ENCODE measurements around the gene ADCY6. TPM values are rescaled to one million over a fixed set of nuclear protein-coding genes. Genes with fewer than 3 reads are reported as not detected.

The ADCY6 gene
- total RNA-seq, 1 experiment from 2014 or later: 48.3 TPM

- Histone ChIP-seq H3K4me1 (replicated peaks; ENCODE audit: insufficient read depth) (no peaks in the 10 kb centered on the region), H3K36me3 (ENCODE audit: low read depth) (no peaks in the 10 kb centered on the region), H3K27me3 (ENCODE audit: insufficient read depth, low read depth) (no peaks in the 10 kb centered on the region), H3K4me2 (no peak overlapping the region), H3K27ac (no peak overlapping the region), H3K9me2 (ENCODE audit: insufficient read depth) (no peaks in the 10 kb centered on the region), H3K4me3 (no peak overlapping the region), H3K9me3 (ENCODE audit: insufficient read depth, low read depth) (no peaks in the 10 kb centered on the region), H3F3A (ENCODE audit: insufficient read depth, low read depth) (no peaks in the 10 kb centered on the region; the same call in 1 of the 2 replicates), H2AFZ (no peak overlapping the region), H4K20me1 (ENCODE audit: insufficient read depth) (no peaks in the 10 kb centered on the region), H3K79me2 (ENCODE audit: low read depth) (no peaks in the 10 kb centered on the region)
- intact Hi-C loops (cut with micrococcal nuclease; ENCODE audit: unreplicated experiment): no loop called here
- DNase-seq: no peak
- no peak for TF ChIP-seq CTCF (conservative IDR thresholded peaks at IDR 0.05)
- TF ChIP-seq EZH2 (IDR thresholded peaks at IDR 0.05; ENCODE audit: low read depth): no peak
- ChIA-PET POLR2A (ENCODE audit: unreplicated experiment) (no interaction called here), CTCF (no interaction called here)
- BruUV-seq (replicated peaks): no TSS peak
These were observed 33.8 kb upstream of the ADCY6 start for GRCh38 chr12:48822711-48823110.

- Histone ChIP-seq H3K36me3 (ENCODE audit: low read depth) (no peaks in the 10 kb centered on the region), H3K27me3 (ENCODE audit: insufficient read depth, low read depth) (no peaks in the 10 kb centered on the region), H3F3A (ENCODE audit: insufficient read depth, low read depth) (no peaks in the 10 kb centered on the region; the same call in 1 of the 2 replicates), H3K4me3 (no peak overlapping the region), H3K9me2 (ENCODE audit: insufficient read depth) (no peaks in the 10 kb centered on the region), H3K27ac (no peak overlapping the region), H3K4me1 (replicated peaks; ENCODE audit: insufficient read depth) (no peaks in the 10 kb centered on the region), H4K20me1 (ENCODE audit: insufficient read depth) (no peaks in the 10 kb centered on the region), H3K4me2 (no peak overlapping the region), H3K79me2 (ENCODE audit: low read depth) (no peaks in the 10 kb centered on the region), H3K9me3 (ENCODE audit: insufficient read depth, low read depth) (no peaks in the 10 kb centered on the region), H2AFZ (no peak overlapping the region)
- no TSS peak for BruUV-seq (replicated peaks)
- intact Hi-C loops (cut with micrococcal nuclease; ENCODE audit: unreplicated experiment): no loop called here
- ChIA-PET POLR2A (ENCODE audit: unreplicated experiment) (no interaction called here), CTCF (no interaction called here)
- no peak for TF ChIP-seq CTCF (conservative IDR thresholded peaks at IDR 0.05)
- no peak for TF ChIP-seq EZH2 (IDR thresholded peaks at IDR 0.05; ENCODE audit: low read depth)
- no peak for DNase-seq
These were observed 33.2 kb upstream of the ADCY6 start for GRCh38 chr12:48822139-48822538.

GRCh38 chr12:48819986-48820725 lies 31.3 kb upstream of the ADCY6 start:
- POLR2A ChIA-PET (ENCODE audit: unreplicated experiment): no interaction called here
- H2AFZ ChIP-seq: no peak overlapping the region
- H3K79me2 ChIP-seq (ENCODE audit: low read depth): no peaks in the 10 kb centered on the region
- no peaks in the 10 kb centered on the region for H3K9me3 ChIP-seq (ENCODE audit: insufficient read depth, low read depth)
- H4K20me1 ChIP-seq (ENCODE audit: insufficient read depth): no peaks in the 10 kb centered on the region
- no peaks in the 10 kb centered on the region for H3K9me2 ChIP-seq (ENCODE audit: insufficient read depth)
- H3K4me2 ChIP-seq: no peak overlapping the region
- no peak for TF ChIP-seq CTCF (conservative IDR thresholded peaks at IDR 0.05)
- TF ChIP-seq EZH2 (IDR thresholded peaks at IDR 0.05; ENCODE audit: low read depth): no peak
- no peaks in the 10 kb centered on the region for H3K36me3 ChIP-seq (ENCODE audit: low read depth)
- intact Hi-C loops (cut with micrococcal nuclease; ENCODE audit: unreplicated experiment): loop anchor here (5.0 kb wide), 2 partner anchors 32 to 177 kb away; partner anchors contain the start of genes DDN and DDX23
- peaks cover 5% of the 10 kb centered on the region; the same call in 1 of the 2 replicates for H3F3A ChIP-seq (ENCODE audit: insufficient read depth, low read depth)
- CTCF ChIA-PET: interaction anchor here (0.5 to 0.6 kb wide), 2 partner anchors 32 to 71 kb away, joined by 3 to 4 read pairs; partner anchors contain the start of gene DDX23
- no peak overlapping the region for H3K27ac ChIP-seq
- no peak overlapping the region for H3K4me3 ChIP-seq
- DNase-seq: no peak
- H3K27me3 ChIP-seq (ENCODE audit: insufficient read depth, low read depth): no peaks in the 10 kb centered on the region
- no TSS peak for BruUV-seq (replicated peaks)
- peaks cover 10% of the 10 kb centered on the region; the same call in 1 of the 2 replicates for H3K4me1 ChIP-seq (replicated peaks; ENCODE audit: insufficient read depth)
